Brain microvascular endothelial cell (primary cell): Measurements from ENCODE around the gene KMT5B.
A peak's percentile ranks its signal among the peaks of the same experiment; 100 is the strongest.

Source experiments
- DNase-seq: peaks from one replicate; pipeline ENCODE4 v3.0.0-alpha.2; 2020
- H3K27ac ChIP-seq: fragments of 250-450 bp; sonication (Bioruptor Pico); 2 replicates; pipeline ENCODE4 v1.5.1; 2020; ENCODE audit warnings: mild to moderate bottlenecking, moderate library complexity
- H3K27me3 ChIP-seq: fragments of 250-450 bp; sonication (Bioruptor Pico); replicated peaks from 2 replicates; pipeline ENCODE4 v1.5.1; 2020; ENCODE audit warnings: mild to moderate bottlenecking
- H3K36me3 ChIP-seq: fragments of 250-450 bp; sonication (Bioruptor Pico); replicated peaks from 2 replicates; pipeline ENCODE4 v1.5.1; 2020; ENCODE audit warnings: mild to moderate bottlenecking
- H3K4me3 ChIP-seq: 2 replicates; pipeline ENCODE4 v1.5.1; 2011; ENCODE audit warnings: low read depth, mild to moderate bottlenecking, control low read depth, low read length, moderate library complexity
- in situ Hi-C: cut with HindIII; loops from 2 replicates; pipeline ENCODE4 v1.10.0; 2017; ENCODE audit warnings: low sequenced_read_pairs, low pct_ligation_motif_present
- TF ChIP-seq, protein P1 (sequence below): IDR thresholded peaks from 2 replicates; pipeline ENCODE4 v1.5.1; 2011; ENCODE audit warnings: low read depth, mild to moderate bottlenecking, moderate library complexity, low read length, control low read depth, inconsistent platforms; ENCODE audit errors: missing control alignments

KMT5B gene

DNA sequence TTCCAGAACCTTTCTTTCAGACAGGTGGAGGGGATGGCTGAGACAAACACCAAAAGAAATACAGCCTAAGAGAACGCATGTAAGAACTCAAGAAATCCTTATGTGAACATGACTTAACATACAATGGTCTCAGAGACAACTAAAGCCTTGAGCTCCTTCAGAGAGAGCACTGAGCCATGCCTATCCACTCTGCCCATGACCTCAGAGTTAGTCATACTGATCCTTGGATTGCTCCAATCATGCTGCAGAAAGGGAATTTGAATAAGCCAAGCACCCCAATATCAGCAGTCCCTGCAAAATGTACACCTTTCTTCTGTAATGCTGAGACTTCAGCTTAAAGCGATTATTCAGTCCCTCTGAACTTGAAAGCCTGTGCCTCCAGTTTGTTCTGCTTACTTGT is 48.7 kb downstream of the KMT5B start:
- Histone ChIP-seq H3K27me3 (no peaks in the 10 kb centered on the region), H3K36me3 (peaks cover 40% of the 10 kb centered on the region), H3K4me3 (no peak overlapping the region), H3K27ac (no peak overlapping the region)
- peak; percentile 24 for DNase-seq
- TF ChIP-seq, protein P1, sequence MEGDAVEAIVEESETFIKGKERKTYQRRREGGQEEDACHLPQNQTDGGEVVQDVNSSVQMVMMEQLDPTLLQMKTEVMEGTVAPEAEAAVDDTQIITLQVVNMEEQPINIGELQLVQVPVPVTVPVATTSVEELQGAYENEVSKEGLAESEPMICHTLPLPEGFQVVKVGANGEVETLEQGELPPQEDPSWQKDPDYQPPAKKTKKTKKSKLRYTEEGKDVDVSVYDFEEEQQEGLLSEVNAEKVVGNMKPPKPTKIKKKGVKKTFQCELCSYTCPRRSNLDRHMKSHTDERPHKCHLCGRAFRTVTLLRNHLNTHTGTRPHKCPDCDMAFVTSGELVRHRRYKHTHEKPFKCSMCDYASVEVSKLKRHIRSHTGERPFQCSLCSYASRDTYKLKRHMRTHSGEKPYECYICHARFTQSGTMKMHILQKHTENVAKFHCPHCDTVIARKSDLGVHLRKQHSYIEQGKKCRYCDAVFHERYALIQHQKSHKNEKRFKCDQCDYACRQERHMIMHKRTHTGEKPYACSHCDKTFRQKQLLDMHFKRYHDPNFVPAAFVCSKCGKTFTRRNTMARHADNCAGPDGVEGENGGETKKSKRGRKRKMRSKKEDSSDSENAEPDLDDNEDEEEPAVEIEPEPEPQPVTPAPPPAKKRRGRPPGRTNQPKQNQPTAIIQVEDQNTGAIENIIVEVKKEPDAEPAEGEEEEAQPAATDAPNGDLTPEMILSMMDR: no peak
- in situ Hi-C loops: no loop called here

DNA sequence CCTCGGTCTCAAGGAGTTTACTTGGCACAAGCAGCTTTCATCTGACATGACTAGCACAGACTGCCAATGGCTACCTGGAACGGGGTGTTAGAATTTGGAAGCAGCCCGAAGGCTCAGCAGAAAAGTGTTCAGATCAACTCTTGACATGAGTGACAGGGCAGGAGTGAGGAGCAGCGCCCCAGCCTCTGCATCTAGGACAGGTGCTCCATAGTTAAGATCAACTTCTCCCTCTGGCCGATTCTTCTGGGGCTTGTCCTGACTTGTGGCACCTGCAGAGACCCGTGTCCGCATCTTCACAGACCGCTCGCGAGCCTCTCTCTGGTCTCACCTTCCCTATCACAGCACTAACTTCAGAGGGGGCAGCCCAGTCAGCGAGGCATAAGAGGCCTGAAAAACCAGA is 49.4 kb downstream of the KMT5B start:
- H3K36me3 ChIP-seq: peaks cover 33% of the 10 kb centered on the region

GRCh38 chr11:68160100-68160695 is 52.9 kb downstream of the KMT5B start:
- H3K36me3 ChIP-seq: peaks cover 12% of the 10 kb centered on the region
- no peak for DNase-seq

More for the DNA sequence above, 49.4 kb downstream of the KMT5B start:
- in situ Hi-C loops: no loop called here
- TF ChIP-seq, protein P1: no peak
- H3K27ac ChIP-seq: no peak overlapping the region
- H3K27me3 ChIP-seq: no peaks in the 10 kb centered on the region
- DNase-seq: no peak
- H3K4me3 ChIP-seq: no peak overlapping the region

DNA sequence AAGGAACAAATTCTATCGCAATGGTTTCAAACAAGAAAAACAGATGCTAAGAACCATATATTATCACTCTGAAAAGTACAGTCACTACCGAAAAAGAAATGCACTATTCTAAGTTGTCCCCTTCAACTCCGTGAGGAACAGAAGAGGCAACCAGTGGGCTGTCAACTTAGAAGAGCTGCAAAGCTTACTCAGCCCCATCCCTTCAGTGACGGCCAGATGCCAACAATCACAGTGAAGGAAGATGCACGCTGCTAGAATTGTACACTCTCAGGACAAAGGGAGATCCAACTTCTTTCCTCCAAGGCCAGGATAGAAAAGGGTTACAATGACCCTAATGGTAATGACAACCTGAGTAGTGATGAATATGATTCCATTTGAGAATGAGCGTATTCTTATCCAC is 53.4 kb downstream of the KMT5B start:
- Histone ChIP-seq H3K27me3 (no peaks in the 10 kb centered on the region), H3K27ac (no peak overlapping the region), H3K36me3 (peaks cover 12% of the 10 kb centered on the region), H3K4me3 (no peak overlapping the region)
- in situ Hi-C loops: no loop called here
- DNase-seq: no peak
- TF ChIP-seq, protein P1: no peak

More at GRCh38 chr11:68160100-68160695, 52.9 kb downstream of the KMT5B start:
- TF ChIP-seq, protein P1: no peak
- Histone ChIP-seq H3K27me3 (no peaks in the 10 kb centered on the region), H3K4me3 (no peak overlapping the region), H3K27ac (no peak overlapping the region)
- in situ Hi-C loops: no loop called here

- TF ChIP-seq, protein P1: no peak
- no peak for DNase-seq
- Histone ChIP-seq H3K27ac (no peak overlapping the region), H3K27me3 (no peaks in the 10 kb centered on the region), H3K4me3 (no peak overlapping the region), H3K36me3 (peaks cover 12% of the 10 kb centered on the region)
- in situ Hi-C loops: no loop called here
These were observed 53.9 kb downstream of the KMT5B start for GRCh38 chr11:68159161-68159560.

DNA sequence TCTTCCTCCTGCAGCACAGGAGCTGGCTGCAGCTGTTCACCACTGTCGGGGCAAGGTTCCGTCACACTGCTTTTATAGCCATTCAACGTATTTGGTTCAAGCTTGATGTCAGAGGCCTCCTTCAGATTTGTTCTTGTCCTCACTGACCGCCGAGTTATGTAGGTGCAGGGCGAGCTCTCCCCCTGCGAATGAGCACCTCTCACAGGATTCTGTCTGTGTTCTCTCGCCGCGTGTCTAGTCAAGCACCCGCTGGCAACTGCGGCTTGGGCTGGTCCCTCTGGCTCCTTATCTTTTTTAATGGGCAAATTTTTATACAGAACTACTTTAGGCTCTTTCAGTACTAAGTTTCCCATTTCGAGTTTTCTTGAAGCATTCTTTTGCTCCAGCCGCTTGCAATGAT is 54.5 kb downstream of the KMT5B start:
- TF ChIP-seq, protein P1: no peak
- no peak overlapping the region for H3K4me3 ChIP-seq
- in situ Hi-C loops: no loop called here
- H3K36me3 ChIP-seq: peaks cover 10% of the 10 kb centered on the region
- H3K27me3 ChIP-seq: no peaks in the 10 kb centered on the region
- no peak for DNase-seq
- H3K27ac ChIP-seq: no peak overlapping the region
